ENCODE data around the gene MIB2.

GRCh38 chr1:1623181-1623630, 7.9 kb downstream of the MIB2 start:
- TF ChIP-seq CTCF (IDR thresholded peaks at IDR 0.05; ENCODE audit: low read depth, low read length) (no peak), POLR2A (IDR thresholded peaks at IDR 0.05; ENCODE audit: extremely low read depth, insufficient read length) (no peak)

Data from NB4 (cell line).